GM21515 (cell line): ENCODE measurements around the gene ERCC8.
A peak's percentile ranks its signal among the peaks of the same experiment; 100 is the strongest.
"Not testable (repeated sequence)": the region's sequence is repeated elsewhere in the genome, so short reads cannot be mapped to it uniquely, and the experiment has no call there.

Experiments
- ATAC-seq: cut with Tn5 transposase; IDR thresholded peaks from one replicate; pipeline ENCODE4 v1.9.1; 2021; ENCODE audit not compliant: unreplicated experiment

ERCC8 gene

GRCh38 chr5:60918466-60918865, 26.4 kb downstream of the ERCC8 start:
- ATAC-seq, result no peak

- ATAC-seq, result no peak
These were observed 28.2 kb downstream of the ERCC8 start for GRCh38 chr5:60916646-60917045.

- ATAC-seq, result no peak
These were observed 41.5 kb downstream of the ERCC8 start for GRCh38 chr5:60903356-60903755.

DNA sequence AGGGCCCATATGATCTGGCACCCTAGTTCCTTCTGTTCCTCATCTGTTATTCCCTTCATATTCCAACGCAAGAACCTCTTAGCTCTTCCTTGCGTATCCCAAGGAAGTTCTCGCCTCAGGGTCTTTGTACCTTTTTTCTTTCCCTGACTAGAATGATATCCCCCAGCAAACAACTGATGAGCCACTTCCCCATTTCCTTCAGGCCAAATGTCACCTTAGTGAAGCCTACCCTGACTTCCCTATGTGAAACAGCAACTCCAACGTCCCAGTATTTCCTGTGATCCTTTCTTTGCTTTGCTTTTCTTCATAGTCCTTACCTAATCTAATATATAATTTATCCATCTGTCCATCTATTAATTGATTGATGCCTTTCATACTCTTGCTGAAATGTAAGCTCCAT, 47.9 kb downstream of the ERCC8 start:
- no peak for ATAC-seq

GRCh38 chr5:60893521-60893920, 51.3 kb downstream of the ERCC8 start:
- no peak for ATAC-seq

- ATAC-seq, result no peak
These were observed 53.2 kb downstream of the ERCC8 start for GRCh38 chr5:60891667-60892066.

DNA sequence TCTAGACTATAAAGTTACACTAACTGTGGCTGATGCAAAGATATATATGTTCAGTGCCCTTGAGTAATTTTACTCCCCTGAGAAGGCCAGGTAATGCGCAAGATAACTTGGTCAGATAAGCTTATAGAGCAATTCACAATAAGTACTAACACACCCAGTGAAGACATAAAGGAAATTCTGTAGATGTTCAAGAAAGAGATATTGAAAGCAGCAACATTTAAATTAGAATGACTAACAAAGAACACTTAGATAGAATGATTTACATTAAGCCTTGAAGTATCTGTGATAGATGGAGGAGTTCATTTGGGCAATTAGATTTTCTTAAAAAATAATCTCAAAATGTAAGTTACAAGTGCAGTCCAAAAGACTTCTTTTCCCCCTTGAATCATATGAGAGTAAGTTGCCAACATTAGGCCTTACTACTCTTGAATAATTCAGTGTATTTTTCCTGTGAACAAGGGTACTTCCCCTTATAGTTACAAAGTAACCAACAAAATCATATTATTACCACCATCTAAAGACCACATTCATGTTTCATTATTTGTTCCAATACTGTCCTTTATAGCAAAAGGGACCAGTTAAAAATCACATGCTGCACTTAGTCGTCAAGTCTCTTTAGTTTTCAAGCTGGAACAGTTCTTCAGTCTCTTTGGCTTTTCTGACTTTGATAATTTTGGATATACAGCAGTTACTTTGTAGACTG, 56.4 kb downstream of the ERCC8 start:
- ATAC-seq, result no peak

DNA sequence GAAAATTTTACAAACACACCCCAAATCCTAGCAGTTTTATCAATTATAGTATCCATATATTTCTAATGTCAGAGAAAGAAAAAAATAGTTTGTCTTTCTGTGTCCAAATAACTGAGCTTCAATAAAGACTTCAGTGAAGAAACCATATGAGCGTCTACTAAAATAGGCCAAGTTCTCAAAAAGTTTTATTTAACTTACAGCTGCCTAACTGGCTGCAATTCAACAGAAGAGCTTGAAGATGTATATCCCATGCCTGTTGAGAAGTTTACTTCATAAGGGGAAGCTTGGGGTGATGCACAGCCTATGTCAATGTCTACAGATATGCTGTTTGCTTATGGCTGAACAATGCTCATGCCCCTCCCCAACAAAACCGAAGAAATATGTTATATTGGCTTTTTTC, 57.1 kb downstream of the ERCC8 start:
- ATAC-seq, result no peak

DNA sequence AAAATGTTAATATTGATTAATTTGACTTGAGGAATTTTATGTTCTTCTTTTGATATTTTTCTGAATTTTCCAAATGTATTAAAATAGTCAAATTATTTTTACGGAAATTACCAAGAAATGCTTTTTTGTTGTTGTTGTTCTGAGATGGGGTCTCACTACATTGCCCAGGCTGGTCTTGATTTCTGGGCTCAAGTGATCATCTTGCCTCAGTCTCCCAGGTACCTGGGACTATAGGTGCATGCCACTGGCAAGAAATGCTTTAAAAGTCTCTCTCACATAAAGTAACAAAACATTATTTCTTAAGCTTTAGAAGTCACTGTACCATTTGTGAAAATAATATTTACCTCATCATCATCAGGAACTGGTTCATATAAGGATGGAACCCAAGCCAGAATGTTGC, 57.8 kb downstream of the ERCC8 start:
- no peak for ATAC-seq

DNA sequence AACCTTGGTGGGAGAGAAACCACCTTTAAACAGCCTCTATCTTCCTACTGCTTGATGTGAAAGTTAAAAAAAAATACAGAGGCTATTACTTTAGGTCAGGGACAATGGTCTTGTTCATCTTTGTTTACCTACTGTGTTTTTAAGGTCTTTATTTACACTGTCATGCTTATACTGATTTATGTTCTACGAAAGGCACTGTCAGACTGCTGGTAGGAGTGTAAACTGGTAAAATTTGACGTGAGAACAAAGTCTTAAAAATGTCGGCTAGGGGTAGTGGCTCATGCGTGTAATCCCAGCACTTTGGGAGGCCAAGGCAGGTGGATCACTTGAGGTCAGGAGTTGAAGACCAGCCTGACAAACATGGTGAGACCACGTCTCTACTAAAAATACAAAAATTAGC, 58.7 kb downstream of the ERCC8 start:
- ATAC-seq, result no peak

GRCh38 chr5:60883229-60883628, 61.6 kb downstream of the ERCC8 start:
- no peak for ATAC-seq

DNA sequence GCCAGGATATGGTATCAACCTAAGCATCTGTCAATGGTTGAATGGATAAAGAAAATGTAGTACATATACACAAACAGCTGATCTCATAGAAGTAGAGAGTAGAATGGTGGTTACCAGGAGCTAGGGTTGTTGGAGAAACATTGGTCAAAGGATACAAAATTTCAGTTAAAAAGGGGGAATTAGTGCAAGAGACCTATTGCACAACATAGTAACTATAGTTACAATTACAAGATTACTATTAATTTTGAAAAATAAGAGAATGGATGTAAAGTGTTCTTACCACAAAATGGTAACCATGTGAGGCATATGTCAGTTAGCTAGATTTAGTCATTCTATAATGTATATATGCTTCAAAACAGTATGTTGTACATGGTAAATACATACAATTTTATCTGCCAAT, 72.0 kb downstream of the ERCC8 start:
- no peak for ATAC-seq

- no peak for ATAC-seq
These were observed 74.0 kb downstream of the ERCC8 start for GRCh38 chr5:60870857-60871256.

DNA sequence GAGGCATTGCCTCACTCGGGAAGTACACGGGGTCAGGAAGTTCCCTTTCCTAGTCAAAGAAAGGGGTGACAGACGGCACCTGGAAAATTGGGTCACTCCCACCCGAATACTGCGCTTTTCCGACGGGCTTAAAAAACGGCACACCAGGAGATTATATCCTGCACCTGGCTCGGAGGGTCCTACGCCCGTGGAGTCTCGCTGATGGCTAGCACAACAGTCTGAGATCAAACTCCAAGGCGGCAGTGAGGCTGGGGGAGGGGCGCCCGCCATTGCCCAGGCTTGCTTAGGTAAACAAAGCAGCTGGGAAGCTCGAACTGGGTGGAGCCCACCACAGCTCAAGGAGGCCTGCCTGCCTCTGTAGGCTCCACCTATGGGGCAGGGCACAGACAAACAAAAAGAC, 84.3 kb downstream of the ERCC8 start:
- not testable (repeated sequence) for ATAC-seq

GRCh38 chr5:60856066-60856465, 88.8 kb downstream of the ERCC8 start:
- no peak for ATAC-seq

DNA sequence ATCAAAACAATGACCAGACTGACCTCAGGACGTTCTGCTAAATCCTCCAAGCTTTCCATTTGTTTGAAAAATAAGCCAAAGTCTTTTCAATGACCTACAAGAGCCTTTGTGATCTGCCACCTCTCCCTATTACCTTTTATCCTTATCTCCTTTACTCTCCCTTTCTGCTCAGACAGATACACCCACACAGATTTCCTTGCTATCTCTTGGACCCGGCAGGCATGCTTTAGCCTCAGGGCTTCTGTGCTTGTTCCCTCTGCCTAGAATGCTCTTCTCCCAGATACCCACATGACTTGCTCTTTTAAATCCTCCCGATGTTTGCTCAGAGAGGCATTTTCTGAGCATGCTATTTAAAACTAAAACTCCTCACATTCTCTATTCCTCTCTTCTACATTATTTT, 91.9 kb downstream of the ERCC8 start:
- ATAC-seq, result no peak

DNA sequence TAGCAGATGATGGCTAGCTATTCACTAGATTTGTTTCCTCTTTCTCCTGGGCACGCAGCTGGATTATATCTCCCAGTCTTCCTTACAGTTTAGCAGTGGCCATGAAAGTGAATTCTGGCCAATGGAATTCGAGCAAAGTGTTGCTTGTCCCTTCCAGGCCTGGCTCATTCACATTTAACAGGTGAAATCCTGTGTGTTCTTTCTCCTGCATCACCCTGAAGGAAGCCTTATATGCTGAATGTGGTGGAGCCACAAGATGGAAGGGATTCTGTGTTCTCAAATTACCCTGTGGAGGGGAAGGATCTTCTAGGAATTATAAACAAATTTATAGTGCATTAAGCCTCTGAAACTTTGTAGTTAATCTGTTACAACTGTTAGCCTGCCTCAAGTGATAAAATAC, 92.6 kb downstream of the ERCC8 start:
- no peak for ATAC-seq

DNA sequence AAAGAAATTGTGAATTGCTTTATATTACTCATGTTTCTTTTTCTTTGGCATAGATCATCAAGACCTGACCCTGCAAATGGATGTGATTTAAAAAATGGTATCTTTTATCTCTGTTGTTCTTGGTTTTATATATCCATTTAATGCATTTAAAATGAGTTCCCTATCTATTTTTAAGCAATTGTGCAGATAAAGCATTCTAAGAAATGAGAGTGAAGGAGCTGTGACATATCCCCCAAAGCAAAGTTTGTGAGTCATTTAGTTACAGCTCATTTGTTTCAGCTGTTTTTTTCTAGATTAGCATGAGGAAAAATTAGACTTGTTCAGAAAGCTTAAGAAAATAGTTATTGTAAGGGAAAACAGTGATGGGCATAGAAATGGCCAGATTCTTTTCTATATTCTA, 93.2 kb downstream of the ERCC8 start:
- ATAC-seq, result no peak

DNA sequence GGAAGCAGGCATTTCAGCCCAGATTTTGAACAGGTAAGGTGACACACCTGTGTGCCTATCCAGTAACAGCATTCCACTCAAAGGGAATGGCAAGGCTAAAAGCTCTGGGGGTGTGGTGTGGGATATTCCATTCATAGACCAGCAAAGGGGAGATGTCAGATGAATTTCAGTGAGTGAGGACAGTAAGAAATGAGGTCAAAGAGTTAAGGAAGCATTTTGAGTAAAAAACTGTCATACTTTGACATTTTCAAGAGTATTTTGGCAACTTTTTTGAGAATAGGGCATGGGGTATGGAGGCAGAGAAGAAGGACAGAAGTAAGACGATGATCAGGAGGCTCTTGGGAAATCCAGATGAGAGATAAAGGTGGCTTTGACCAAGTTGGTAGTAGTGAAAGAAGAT, 98.6 kb downstream of the ERCC8 start:
- ATAC-seq, result no peak

GRCh38 chr5:60843936-60844905, 100.6 kb downstream of the ERCC8 start, which contains the start of gene ELOVL7:
ELOVL7 (minus strand) TSS chr5:60844269; CDS start chr5:60787397, 56,872 bp downstream.
- peak; percentile 96 for ATAC-seq

GRCh38 chr5:60843386-60843935, 101.4 kb downstream of the ERCC8 start:
- peak; percentile 29 for ATAC-seq

GRCh38 chr5:60842871-60843385, 101.9 kb downstream of the ERCC8 start:
- ATAC-seq, result no peak
